Stromal cell of bone marrow (primary cell): Measurements from ENCODE around the gene CHGA.

Experiments used
- DNase-seq: peaks from one replicate; pipeline ENCODE4 v3.0.0-alpha.2; 2012; ENCODE audit warnings: low read depth

The CHGA gene

DNA sequence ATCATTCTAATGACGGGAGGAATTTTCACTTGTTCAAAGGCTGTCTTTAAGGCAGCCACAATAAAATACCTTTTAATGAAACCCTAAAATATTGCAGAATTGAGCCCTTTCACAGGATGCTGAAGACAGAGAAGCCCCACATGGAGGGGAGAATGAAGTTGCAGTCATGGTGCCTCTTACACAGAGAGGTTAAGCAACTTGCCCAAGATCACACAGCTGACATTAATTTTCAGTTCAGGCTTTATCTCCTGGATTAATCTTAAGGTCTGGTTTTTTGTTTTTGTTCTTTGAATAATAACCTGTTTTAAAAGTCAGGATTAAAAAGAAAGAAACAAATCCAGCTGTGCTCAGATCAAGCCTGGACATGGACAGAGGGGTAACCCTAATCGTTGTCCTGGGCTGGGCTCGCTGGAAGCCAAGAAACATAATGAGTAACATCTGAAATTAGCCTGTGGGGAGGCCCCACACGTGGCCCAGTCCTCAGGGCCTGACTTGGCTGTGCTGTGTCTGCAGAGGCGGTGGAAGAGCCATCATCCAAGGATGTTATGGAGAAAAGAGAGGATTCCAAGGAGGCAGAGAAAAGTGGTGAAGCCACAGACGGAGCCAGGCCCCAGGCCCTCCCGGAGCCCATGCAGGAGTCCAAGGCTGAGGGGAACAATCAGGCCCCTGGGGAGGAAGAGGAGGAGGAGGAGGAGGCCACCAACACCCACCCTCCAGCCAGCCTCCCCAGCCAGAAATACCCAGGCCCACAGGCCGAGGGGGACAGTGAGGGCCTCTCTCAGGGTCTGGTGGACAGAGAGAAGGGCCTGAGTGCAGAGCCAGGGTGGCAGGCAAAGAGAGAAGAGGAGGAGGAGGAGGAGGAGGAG, 8.0 kb downstream of the CHGA start:
- peak; percentile 41 for DNase-seq

DNA sequence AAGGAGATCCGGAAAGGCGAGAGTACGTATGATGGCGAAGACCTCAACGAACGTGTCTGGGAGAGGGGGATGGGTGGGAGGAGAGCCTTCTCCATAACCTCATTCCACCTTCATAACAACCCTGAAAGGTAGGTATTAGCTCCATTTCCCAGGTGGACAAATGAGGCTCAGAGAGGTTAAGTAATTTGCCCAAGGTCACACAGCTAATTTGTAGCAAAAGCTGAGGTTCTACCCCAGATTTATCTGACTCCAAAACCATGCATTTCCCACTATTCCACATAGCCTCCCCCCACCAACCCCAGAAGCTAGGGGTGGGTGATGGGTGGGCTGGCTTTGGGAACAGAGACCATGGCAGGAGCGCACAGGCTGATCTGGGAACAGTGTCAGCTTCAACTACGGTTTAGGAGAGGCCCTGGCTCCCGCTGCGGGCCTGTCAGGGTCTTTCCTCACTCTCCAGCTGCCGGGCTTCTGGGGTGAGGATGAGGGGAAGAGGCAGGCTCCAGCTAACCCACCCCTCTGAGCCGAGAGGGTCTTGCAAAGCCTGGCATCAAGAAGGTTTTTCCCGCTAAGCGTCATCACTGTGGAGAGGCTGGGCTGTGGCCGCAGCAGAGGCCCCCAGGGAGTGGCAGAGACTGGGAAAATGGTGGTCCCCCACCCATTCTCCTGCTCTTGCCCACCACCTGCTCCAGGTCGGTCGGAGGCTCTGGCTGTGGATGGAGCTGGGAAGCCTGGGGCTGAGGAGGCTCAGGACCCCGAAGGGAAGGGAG, 8.9 kb downstream of the CHGA start:
- no peak for DNase-seq

DNA sequence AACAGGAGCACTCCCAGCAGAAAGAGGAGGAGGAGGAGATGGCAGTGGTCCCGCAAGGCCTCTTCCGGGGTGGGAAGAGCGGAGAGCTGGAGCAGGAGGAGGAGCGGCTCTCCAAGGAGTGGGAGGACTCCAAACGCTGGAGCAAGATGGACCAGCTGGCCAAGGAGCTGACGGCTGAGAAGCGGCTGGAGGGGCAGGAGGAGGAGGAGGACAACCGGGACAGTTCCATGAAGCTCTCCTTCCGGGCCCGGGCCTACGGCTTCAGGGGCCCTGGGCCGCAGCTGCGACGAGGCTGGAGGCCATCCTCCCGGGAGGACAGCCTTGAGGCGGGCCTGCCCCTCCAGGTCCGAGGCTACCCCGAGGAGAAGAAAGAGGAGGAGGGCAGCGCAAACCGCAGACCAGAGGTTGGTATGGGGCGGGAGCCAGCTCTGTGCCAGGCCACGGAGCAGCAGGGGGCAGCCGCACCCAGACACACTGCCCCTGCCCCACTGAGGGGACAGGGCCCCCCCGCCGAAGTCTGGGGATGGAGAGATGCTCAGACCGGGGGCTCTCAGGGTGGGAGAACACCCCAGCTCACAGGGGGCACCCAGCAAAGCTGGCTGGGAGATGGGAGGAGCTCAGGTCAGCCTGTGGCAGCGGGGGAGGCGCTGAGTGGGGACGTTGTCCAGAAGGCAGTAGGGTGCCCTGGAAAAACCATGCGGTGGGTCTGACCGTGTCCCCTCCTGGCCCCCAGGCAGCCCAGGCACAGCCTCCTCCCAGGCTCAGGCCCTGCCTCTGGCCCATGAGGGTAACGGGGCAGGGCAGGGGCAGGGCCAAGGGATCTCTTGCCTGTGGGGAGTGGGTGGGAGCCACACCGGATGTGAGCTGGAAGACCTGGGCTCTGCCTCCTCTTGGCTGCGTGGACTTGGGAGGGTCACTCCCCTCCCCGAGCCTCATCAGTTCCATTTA, 9.8 kb downstream of the CHGA start:
- DNase-seq: no peak

DNA sequence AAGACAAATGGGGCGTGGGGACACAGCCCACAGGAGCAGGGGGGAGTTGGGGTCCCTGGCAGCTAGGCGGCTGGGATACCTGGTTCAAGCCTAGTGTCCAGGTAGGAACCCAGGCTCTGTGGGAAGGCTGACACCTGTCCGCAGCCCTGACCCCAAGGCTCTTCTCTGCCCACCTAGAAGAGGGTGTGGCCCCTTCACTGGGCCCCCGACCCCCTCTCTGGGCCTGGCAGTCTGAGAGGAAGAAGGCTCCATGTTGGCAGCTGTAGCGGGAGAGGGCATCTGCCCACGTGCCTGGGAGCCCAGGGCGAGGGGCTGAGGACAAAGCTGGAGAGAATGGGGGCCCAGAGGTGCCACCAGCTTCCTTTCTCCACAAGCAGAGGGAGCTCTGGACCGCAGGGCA, 10.5 kb downstream of the CHGA start:
- DNase-seq: no peak

DNA sequence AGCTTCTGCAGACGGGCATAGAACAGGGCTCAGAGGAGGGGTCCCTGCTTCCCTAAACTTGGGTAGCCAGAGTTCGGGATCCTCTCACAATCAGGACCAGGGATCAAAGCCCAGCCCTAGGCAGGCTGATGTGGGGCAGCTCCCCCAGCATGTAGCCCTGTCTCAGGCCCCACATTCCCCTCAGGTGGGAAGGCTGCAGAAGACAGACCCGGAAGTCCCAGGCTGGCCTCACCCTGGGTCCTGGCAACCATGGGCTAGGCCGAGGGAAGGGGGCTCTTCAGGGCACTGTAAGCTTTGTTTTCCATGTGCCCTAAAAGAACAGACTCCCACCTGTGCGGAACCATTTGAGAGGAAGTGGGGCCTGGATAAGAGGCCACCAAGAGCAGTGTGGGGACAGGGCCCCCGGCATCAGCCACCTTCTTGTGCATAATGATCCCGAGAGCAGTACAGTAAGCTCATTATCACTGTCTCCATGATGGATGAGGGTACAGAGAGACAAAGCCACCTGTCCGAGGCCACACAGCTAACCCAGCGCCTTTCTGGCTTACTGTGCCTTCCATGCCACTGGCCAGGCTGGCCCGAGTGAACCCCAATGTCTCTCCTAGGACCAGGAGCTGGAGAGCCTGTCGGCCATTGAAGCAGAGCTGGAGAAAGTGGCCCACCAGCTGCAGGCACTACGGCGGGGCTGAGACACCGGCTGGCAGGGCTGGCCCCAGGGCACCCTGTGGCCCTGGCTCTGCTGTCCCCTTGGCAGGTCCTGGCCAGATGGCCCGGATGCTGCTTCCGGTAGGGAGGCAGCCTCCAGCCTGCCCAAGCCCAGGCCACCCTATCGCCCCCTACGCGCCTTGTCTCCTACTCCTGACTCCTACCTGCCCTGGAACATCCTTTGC, 11.5 kb downstream of the CHGA start:
- no peak for DNase-seq

DNA sequence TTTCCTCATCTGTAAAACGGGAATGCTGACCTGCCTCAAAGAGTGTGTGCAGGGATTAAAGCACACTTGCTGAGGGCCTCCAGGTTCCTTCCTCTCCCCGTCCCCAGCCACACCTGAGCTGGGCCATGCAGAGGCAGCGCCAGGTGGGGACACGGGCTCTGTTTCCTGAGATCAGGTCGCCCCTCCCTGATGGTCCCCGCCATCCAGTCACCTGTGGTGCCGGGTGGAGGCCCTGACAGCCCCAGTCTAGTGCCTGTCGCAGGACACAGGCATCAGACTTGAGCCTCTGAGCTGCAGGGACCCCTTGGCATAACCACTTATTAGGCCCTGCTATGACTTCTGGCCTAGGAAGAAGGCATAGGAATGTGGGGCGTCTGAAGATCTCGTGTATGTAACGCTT, 12.5 kb downstream of the CHGA start:
- no peak for DNase-seq

DNA sequence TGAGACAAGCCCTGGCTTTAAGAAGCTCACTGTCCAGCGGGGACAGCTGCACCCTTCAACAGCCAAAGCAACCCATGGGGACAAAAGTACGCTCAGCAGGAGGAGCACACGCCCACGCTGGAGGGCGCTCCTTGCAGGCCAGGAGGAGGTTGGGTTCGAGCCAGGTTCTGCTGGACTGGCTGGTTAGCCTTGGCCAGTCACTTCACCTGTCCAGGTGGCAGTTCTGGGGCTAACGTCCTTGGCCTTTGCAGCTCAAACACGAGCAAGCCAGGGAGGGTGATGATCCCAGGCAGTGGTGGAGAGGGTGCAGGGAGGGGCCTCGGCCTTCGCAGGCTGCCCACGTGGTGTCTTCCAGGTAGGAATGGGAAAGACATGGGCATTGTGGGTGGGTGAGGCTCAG, 13.1 kb downstream of the CHGA start:
- no peak for DNase-seq

DNA sequence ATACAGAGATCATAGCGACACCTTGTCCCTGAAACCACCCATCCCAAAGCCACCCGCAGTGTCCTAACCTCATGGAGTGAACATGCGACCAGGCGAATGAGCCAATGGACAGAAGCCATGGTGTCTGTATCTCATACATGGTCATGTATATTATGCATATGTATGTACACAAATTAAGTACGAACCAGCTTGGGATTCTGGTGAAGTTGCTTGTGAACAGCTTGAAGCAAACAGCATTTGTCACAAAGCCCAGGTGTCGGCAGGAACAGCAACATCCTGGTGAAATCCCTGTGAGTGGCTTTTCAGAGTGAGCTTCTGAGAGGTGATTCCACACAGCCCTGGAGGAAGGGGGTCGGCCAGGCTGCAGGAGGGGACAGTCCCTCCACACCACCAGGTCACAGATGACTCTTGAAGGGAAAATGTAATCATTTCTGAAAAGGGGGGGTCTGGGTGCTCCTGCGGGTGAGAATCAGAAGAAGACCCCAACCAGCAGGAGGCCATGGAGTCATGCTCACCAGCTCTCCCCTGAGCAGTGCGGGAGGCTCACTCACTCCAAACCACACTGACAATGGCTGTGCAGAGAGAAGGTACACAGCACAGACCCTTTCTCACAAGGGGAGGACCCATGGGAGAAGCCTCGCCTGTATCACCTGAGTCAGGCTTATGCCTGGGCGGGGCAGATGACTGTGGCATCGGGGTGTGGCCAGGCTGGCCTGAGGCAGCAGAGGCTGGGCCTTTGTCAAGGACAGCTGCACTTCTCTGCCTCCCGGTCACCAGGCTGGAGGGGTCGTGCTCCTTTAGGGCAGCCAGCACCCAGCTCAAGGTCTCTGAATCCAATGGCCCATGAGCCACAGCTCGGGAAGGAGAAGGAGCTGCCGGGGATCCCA, 14.3 kb downstream of the CHGA start:
- DNase-seq: no peak

DNA sequence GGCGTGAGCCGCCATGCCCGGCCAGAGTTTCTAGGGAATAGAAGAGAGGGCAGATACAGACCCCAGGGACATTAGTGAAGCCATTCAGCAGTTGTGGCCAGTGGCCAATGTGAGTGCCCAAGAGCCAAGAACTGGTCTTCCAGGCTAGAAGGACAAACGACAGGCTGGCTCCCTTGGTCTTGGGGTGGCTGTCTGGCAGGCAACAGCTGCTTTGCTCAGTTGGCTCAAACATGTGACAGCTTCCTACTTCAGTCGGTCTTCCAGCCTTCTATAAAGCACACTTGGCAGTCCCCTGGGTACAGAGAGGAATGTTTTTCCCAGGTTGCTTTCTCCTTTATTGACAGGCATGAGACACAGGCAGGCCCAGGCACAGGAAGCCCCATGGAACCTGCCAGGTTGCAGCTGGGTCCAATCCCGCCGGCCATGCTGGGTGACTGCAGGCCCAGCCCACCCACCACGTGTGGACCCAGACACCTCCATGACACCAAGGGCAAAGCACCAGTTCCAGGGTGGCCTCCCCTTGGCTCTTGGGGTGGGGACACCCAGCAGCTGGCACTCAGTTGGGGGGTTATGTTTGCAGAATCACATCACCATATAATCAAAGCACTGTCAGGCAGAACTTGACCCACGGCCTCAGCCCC, 15.4 kb downstream of the CHGA start:
- DNase-seq: no peak

DNA sequence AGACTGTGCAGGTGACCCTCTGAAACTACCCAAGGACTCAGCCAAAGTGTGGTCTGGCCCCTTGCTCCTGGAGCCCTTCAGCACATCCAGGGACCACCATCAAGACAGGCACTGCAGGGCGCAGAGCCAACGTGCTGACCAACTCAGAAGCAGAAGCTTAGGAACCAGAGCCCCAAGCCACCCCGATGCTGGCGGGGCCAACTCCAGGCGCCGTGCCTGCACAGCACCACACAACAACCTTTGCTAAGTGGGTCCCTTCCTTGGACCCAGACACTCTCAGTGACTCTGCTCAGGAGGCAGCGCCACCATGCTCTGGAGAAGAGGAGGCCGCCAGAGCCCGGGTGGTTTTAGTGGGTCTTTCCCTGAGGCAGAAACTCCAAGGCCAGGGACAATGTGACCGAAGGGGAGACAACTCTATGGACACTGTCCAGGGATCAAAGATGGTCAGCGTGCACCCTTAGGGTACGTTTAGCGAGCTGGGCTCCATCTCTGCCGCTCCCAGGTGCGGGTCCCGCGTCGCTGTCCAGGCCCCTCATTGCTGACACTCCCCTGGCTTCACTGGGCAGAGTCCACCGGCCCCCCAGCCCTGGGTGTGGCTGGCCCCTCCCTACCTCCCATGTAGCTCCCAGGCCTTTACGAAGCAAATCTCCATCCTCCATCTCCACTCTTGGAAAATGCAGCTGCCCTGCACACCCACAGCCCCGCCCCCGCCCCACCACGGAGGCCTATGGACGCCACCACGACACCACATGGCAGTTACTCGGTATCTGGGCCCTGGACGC, 16.1 kb downstream of the CHGA start:
- no peak for DNase-seq

DNA sequence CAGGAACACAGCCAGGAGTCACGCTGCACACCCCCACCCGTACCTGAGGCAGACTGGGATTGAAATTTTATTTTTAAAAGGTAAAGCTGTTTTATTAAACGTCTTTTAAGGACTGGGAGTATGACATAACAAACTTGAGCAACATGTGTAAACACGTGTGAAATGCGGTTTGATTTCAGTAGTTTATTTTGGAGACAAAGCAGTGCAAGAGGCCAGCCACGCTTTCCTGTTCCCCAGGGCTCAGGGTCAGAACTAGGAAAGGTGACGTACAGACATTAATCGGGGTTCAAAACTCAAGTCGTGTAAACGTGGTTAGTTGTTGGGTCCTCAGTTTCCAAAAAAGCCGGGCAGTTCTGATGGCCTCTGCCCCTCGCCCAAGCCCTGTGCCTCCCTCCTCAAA, 16.7 kb downstream of the CHGA start:
- no peak for DNase-seq

DNA sequence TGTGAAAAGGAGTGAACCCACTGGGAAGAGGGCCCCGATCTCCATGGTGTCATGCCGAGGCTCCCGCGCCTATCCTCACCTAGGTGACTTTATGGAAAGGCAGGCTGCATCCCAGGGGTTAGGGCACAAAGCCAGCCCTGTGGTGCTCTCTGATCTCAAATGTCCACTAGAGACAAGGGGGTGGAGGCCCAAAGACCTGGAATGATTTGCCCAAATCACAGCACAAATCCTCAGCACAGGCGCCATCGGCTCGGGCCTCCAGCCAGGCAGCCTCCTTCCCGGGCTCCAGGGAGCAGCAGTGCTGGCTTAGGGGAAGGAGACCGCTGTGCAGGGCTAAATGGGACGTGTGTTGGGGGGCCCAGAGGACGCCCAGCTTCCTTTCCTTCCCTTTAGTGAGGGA, 17.6 kb downstream of the CHGA start:
- no peak for DNase-seq

DNA sequence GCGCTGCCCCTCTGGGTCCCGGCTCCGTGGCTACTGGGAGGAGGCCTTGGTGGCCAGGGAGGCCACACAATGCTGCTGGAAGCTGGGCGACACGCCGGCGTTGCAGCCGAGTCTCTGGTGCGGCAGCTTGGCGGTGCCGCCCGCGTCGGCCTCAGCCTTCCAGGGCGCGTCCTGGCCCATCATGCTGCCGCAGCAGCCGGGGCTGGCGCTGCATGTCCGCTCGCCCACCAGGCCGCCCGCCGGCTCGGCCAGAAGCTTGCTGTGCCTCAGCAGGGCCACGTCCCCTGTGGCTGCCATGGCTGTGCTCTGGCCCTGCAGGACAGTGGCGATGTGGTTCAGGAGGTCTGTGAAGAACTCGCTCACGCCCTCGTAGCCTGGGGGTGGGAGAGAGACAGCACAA, 18.6 kb downstream of the CHGA start:
- no peak for DNase-seq

DNA sequence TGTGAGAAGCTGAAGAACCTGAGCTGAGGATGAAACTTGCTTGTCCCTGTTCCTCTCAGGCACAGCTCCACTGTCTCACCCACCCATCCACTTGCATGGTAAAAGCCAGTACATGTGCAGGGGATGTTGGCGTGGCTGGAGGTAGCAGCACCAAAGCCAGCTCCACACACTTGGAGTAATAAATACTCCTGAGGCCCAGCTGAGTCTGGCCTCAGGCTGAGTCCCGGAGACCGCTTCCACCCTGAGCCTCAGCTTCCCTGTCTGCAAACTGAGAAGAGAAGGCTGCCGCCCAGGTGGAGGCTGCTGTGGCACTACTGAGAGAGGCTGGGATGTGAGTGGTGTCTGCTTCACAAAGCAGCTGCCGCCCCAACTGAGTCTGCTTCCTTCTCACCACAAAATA, 19.2 kb downstream of the CHGA start:
- DNase-seq: no peak

DNA sequence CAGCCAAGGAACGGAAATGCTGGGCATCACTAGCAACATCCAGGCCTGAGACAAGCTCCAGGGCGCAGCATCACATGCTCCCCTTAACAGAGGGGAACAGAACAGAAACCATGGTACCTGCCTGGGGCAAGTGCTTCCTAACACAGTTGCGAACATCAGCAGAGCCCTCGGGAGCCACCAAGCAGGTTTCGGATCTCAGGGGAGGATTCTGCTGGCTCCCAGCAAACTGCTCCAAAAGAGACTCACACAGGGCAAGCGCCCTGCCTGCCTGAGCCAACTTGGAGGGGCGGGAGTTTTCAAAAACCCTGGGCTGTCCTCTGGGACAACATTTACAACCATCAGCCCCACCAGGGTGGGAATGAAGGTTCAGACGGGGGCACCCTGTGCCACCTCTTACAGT, 19.6 kb downstream of the CHGA start:
- DNase-seq: no peak

DNA sequence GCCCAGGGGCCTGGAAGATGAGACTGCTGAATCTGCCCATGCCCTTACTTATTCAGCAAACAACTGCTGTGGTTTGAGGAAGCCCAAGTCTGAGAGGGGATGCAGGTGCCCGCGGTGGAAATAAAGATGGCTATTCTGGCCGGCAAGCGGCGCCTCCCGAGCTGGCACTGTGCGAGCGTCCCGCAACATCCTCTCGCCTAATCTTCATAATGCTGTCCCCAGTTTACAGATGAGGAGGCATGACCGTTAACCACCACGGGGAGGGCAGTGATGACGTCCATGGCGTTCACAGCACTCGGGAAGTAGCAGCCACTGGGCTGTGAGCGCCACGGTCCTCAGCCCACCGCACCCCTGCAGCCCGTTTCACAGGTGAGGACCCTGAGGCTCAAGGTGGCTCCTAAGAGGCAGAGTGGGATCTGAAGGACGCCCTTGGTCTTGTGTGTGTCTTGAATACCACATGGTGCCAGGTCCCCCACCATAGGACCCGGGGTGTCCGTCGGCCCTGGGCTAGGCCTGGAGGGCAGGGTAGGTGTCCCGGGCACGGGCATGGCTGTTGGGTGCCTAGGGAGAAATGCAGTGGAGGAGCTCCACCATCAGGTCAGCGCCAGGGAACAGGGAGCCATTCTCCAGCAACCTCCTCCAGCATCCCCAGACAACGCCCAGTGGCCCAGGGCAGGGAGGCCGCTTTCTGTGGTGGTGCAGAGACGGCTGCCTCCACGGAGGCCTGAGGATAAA, 20.2 kb downstream of the CHGA start:
- DNase-seq: no peak

DNA sequence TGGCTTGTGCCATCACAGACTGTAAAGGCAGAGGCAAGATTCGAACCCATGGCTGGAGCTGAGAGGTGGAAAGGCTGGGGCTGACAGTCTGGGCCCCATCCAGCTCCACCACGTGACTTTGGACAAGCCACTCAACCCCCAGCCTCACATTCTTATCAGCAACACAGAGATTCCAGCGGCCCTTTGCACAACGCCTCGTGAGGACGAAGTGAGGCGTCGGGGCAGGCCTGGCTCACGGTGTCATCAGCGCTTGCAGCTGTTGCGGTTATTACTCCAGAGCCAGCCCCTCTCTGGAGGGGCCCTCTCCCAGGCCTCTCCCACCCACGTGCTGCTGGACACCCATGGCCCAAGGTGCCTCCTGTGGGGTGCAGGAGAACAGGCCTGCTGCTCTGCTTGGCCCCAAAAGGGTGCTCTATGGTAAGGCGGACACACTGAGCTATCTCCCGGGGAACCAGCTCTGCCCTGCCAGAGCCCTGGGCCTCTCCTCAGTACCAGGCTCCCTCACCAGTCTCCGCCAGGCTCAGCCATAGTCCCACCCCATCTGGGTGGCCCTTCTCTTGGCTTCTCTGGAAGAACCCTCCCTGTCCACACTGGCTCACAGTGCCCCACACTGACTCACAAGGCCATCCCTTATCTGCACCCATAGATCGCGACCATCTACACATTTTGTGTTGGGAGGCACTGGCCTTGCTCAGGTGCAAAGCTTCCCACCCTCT, 21.1 kb downstream of the CHGA start:
- no peak for DNase-seq

DNA sequence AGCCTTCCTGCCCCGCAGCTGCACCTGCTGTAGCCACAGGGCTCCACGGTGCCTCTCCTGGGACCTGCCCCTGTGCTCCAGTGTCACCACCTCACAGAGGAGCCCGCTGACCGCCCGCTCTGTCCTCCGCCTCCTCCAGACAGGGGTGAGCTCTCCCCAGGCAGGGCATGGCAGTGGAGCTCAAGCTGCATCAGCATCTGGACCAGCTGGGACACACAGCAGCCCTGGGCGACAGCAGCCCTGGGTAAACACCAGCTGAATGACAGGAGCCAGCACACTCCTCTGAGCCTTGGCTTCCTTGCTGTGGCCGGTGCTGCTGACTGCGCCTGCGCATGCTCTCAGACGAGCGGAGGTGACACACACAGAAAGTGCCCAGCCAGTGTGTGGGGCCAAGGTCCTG, 22.0 kb downstream of the CHGA start:
- no peak for DNase-seq
